Activated CD4-positive, alpha-beta T cell treated with anti-CD3 and anti-CD28 coated beads for 24 hours (primary cell): Measurements from ENCODE around the gene PDPK1.
"Not testable (repeated sequence)": the region's sequence is repeated elsewhere in the genome, so short reads cannot be mapped to it uniquely, and the experiment has no call there.

Source experiments
- DNase-seq, 2 donors: peaks; one replicate each; pipeline ENCODE4 v3.0.0-alpha.2; 2020; ENCODE audit warnings: low read depth in 2 of 2

The PDPK1 gene

GRCh38 chr16:2523801-2524231, 14.0 kb upstream of the PDPK1 start:
- DNase-seq = no peak

GRCh38 chr16:2524339-2524938, 13.4 kb upstream of the PDPK1 start:
- no peak for DNase-seq

- no peak for DNase-seq
Measured at GRCh38 chr16:2526135-2526534, 11.7 kb upstream of the PDPK1 start.

GRCh38 chr16:2527071-2527783, 10.6 kb upstream of the PDPK1 start:
- DNase-seq = no peak

GRCh38 chr16:2527784-2528100, 10.1 kb upstream of the PDPK1 start:
- no peak for DNase-seq

- no peak for DNase-seq
Measured at GRCh38 chr16:2528161-2529060, 9.4 kb upstream of the PDPK1 start.

- DNase-seq = no peak
Measured at GRCh38 chr16:2529061-2529931, 8.5 kb upstream of the PDPK1 start.

- no peak for DNase-seq
Measured at GRCh38 chr16:2529961-2530628, 7.7 kb upstream of the PDPK1 start.

GRCh38 chr16:2530629-2531318, 7.0 kb upstream of the PDPK1 start:
- no peak for DNase-seq

- no peak for DNase-seq
Measured at GRCh38 chr16:2531371-2531695, 6.5 kb upstream of the PDPK1 start, which contains the start of gene CEMP1. Gene CEMP1, minus strand, starts transcription at chr16:2531408. Its CDS starts 335 bp downstream, at chr16:2531073.

- peak; percentile 94 to 97 for DNase-seq
Measured at GRCh38 chr16:2531696-2532493, 5.9 kb upstream of the PDPK1 start.

- DNase-seq = peak in 1 of 2 donors; percentile 33
Measured at GRCh38 chr16:2532494-2533141, 5.2 kb upstream of the PDPK1 start.

- not testable (repeated sequence) for DNase-seq
Measured at GRCh38 chr16:2533142-2533755, 4.6 kb upstream of the PDPK1 start.

- no peak for DNase-seq
Measured at GRCh38 chr16:2533912-2534311, 3.9 kb upstream of the PDPK1 start.

GRCh38 chr16:2534335-2534734, 3.5 kb upstream of the PDPK1 start:
- DNase-seq = not testable (repeated sequence)

- no peak for DNase-seq
Measured at GRCh38 chr16:2535625-2536013, 2.2 kb upstream of the PDPK1 start.

- DNase-seq = not testable (repeated sequence)
Measured at GRCh38 chr16:2539192-2539844, 1.5 kb downstream of the PDPK1 start.

GRCh38 chr16:2539845-2540458, 2.1 kb downstream of the PDPK1 start:
- DNase-seq = peak in 1 of 2 donors; percentile 23
